GM13977 (cell line): Measurements from ENCODE around the gene TCF12.

Experiments used
- DNase-seq: peaks from one replicate; pipeline ENCODE4 v3.0.0; 2012; ENCODE audit warnings: low spot score
- CTCF ChIP-seq: IDR thresholded peaks from 2 replicates; pipeline ENCODE4 v1.5.1; 2012; ENCODE audit warnings: mild to moderate bottlenecking, control low read depth; ENCODE audit not compliant: insufficient read depth; ENCODE audit errors: extremely low read depth, missing control alignments
- in situ Hi-C: fragments of 300-500 bp; cut with MboI; formaldehyde crosslinking; loops from one replicate; pipeline ENCODE4 v1.12.0; 2022; ENCODE audit warnings: low sequenced_read_pairs, low pct_unique_long_range_greater_than_20kb, mixed read lengths, inconsistent platforms; ENCODE audit not compliant: unreplicated experiment

TCF12 gene

GRCh38 chr15:57025264-57025926 is 107.0 kb downstream of the TCF12 start:
- in situ Hi-C loops = no loop called here
- no peak for DNase-seq
- no peak for TF ChIP-seq CTCF

GRCh38 chr15:57026016-57026592 is 107.7 kb downstream of the TCF12 start:
- DNase-seq = no peak
- no peak for TF ChIP-seq CTCF
- in situ Hi-C loops = no loop called here

GRCh38 chr15:57027596-57027995 is 109.2 kb downstream of the TCF12 start:
- DNase-seq = no peak
- no peak for TF ChIP-seq CTCF
- in situ Hi-C loops = no loop called here

GRCh38 chr15:57028176-57028575 is 109.7 kb downstream of the TCF12 start:
- TF ChIP-seq CTCF = no peak
- in situ Hi-C loops = no loop called here
- DNase-seq = no peak

GRCh38 chr15:57030011-57030410 is 111.6 kb downstream of the TCF12 start:
- in situ Hi-C loops = no loop called here
- DNase-seq = no peak
- no peak for TF ChIP-seq CTCF

- in situ Hi-C loops = no loop called here
- DNase-seq = no peak
- no peak for TF ChIP-seq CTCF
Measured at GRCh38 chr15:57031082-57031481, 112.6 kb downstream of the TCF12 start.
